Measurements from ENCODE around the gene LCN10. TPM values are rescaled to one million over a fixed set of nuclear protein-coding genes. Genes with fewer than 3 reads are reported as not detected.

LCN10 gene
- total RNA-seq, 1 experiment from 2014 or later: not detected

- peak; percentile 78 for DNase-seq (ENCODE audit: low spot score)
- in situ Hi-C loops (cut with HindIII; ENCODE audit: low sequenced_read_pairs): no loop called here
Measured at GRCh38 chr9:136695435-136695895, 47.3 kb downstream of the LCN10 start.

- DNase-seq (ENCODE audit: low spot score): no peak
Measured at GRCh38 chr9:136694872-136695247, 47.9 kb downstream of the LCN10 start.

GRCh38 chr9:136694163-136694871, 48.4 kb downstream of the LCN10 start:
- DNase-seq (ENCODE audit: low spot score): no peak
- in situ Hi-C loops (cut with HindIII; ENCODE audit: low sequenced_read_pairs): no loop called here

More at GRCh38 chr9:136694872-136695247, 47.9 kb downstream of the LCN10 start:
- in situ Hi-C loops (cut with HindIII; ENCODE audit: low sequenced_read_pairs): no loop called here

GRCh38 chr9:136693490-136694162, 49.1 kb downstream of the LCN10 start:
- in situ Hi-C loops (cut with HindIII; ENCODE audit: low sequenced_read_pairs): no loop called here

GRCh38 chr9:136693135-136693489, 49.6 kb downstream of the LCN10 start:
- in situ Hi-C loops (cut with HindIII; ENCODE audit: low sequenced_read_pairs): no loop called here
- no peak for DNase-seq (ENCODE audit: low spot score)

More at GRCh38 chr9:136693490-136694162, 49.1 kb downstream of the LCN10 start:
- no peak for DNase-seq (ENCODE audit: low spot score)

GRCh38 chr9:136692185-136693134, 50.3 kb downstream of the LCN10 start:
- DNase-seq (ENCODE audit: low spot score): no peak
- in situ Hi-C loops (cut with HindIII; ENCODE audit: low sequenced_read_pairs): no loop called here

- in situ Hi-C loops (cut with HindIII; ENCODE audit: low sequenced_read_pairs): no loop called here
- DNase-seq (ENCODE audit: low spot score): no peak
Measured at GRCh38 chr9:136691316-136692184, 51.2 kb downstream of the LCN10 start.

- no peak for DNase-seq (ENCODE audit: low spot score)
- in situ Hi-C loops (cut with HindIII; ENCODE audit: low sequenced_read_pairs): no loop called here
Measured at GRCh38 chr9:136690806-136691261, 51.9 kb downstream of the LCN10 start.

GRCh38 chr9:136690104-136690805, 52.5 kb downstream of the LCN10 start:
- in situ Hi-C loops (cut with HindIII; ENCODE audit: low sequenced_read_pairs): no loop called here
- DNase-seq (ENCODE audit: low spot score): no peak

- no peak for DNase-seq (ENCODE audit: low spot score)
- in situ Hi-C loops (cut with HindIII; ENCODE audit: low sequenced_read_pairs): no loop called here
Measured at GRCh38 chr9:136689108-136689460, 53.7 kb downstream of the LCN10 start.

- DNase-seq (ENCODE audit: low spot score): no peak
- in situ Hi-C loops (cut with HindIII; ENCODE audit: low sequenced_read_pairs): no loop called here
Measured at GRCh38 chr9:136688274-136689107, 54.2 kb downstream of the LCN10 start.

Other genes with a start within 250 kb of the LCN10 start
- gene NOTCH1, start 196.9 kb downstream of the LCN10 start, total RNA-seq (2014; rRNA removed; shearing (Covaris generic)): 10.9 and 13.8 TPM in 2 replicates
- gene EGFL7, start 80.0 kb downstream of the LCN10 start, total RNA-seq (2014; rRNA removed; shearing (Covaris generic)): 140 and 142 TPM in 2 replicates
- gene AGPAT2, start 55.5 kb downstream of the LCN10 start, total RNA-seq (2014; rRNA removed; shearing (Covaris generic)): 128 and 140 TPM in 2 replicates
- gene DIPK1B, start 30.4 kb downstream of the LCN10 start, total RNA-seq (2014; rRNA removed; shearing (Covaris generic)): 65.0 and 69.9 TPM in 2 replicates
- not detected in 2 replicates for gene LCN6, start 5.6 kb upstream of the LCN10 start, total RNA-seq (2014; rRNA removed; shearing (Covaris generic))
- gene LCN8, start 15.3 kb upstream of the LCN10 start, total RNA-seq (2014; rRNA removed; shearing (Covaris generic)): not detected in 2 replicates
- not detected in 2 replicates for gene LCN15, start 21.6 kb upstream of the LCN10 start, total RNA-seq (2014; rRNA removed; shearing (Covaris generic))
- gene TMEM141, start 48.4 kb upstream of the LCN10 start, total RNA-seq (2014; rRNA removed; shearing (Covaris generic)): 60.8 and 107 TPM in 2 replicates
- gene CCDC183, start 53.4 kb upstream of the LCN10 start, total RNA-seq (2014; rRNA removed; shearing (Covaris generic)): not detected in 2 replicates
- gene RABL6, start 65.0 kb upstream of the LCN10 start, total RNA-seq (2014; rRNA removed; shearing (Covaris generic)): 199 and 222 TPM in 2 replicates
- gene AJM1, start 99.5 kb upstream of the LCN10 start, total RNA-seq (2014; rRNA removed; shearing (Covaris generic)): 0.49 and 1.1 TPM in 2 replicates
- 139 and 226 TPM in 2 replicates for gene PHPT1, start 106.5 kb upstream of the LCN10 start, total RNA-seq (2014; rRNA removed; shearing (Covaris generic))
- gene MAMDC4, start 109.4 kb upstream of the LCN10 start, total RNA-seq (2014; rRNA removed; shearing (Covaris generic)): 1.9 TPM in 2 replicates
- 308 and 348 TPM in 2 replicates for gene EDF1, start 123.4 kb upstream of the LCN10 start, total RNA-seq (2014; rRNA removed; shearing (Covaris generic))
- gene TRAF2, start 143.6 kb upstream of the LCN10 start, total RNA-seq (2014; rRNA removed; shearing (Covaris generic)): 22.6 and 36.3 TPM in 2 replicates
- 118 and 124 TPM in 2 replicates for gene FBXW5, start 201.8 kb upstream of the LCN10 start, total RNA-seq (2014; rRNA removed; shearing (Covaris generic))
- gene C8G, start 202.3 kb upstream of the LCN10 start, total RNA-seq (2014; rRNA removed; shearing (Covaris generic)): 0.92 TPM in 1 of 2 replicates, not detected in the other
- gene LCN12, start 209.3 kb upstream of the LCN10 start, total RNA-seq (2014; rRNA removed; shearing (Covaris generic)): not detected in 2 replicates
- gene PTGDS, start 234.6 kb upstream of the LCN10 start, total RNA-seq (2014; rRNA removed; shearing (Covaris generic)): 4.7 TPM in 1 of 2 replicates, not detected in the other
- gene LCNL1, start 240.1 kb upstream of the LCN10 start, total RNA-seq (2014; rRNA removed; shearing (Covaris generic)): not detected in 2 replicates
- 52.2 and 79.6 TPM in 2 replicates for gene PAXX, start 249.5 kb upstream of the LCN10 start, total RNA-seq (2014; rRNA removed; shearing (Covaris generic))